Hepatocyte (in vitro differentiated cells): Measurements from ENCODE around the gene KPNA6.

Source experiments
- EZH2 ChIP-seq: fragments of 200-600 bp; sonication (generic); IDR thresholded peaks from 2 replicates; pipeline ENCODE4 v1.6.1; 2016; ENCODE audit warnings: antibody characterized with exemption, mild to moderate bottlenecking, borderline replicate concordance
- EZH2phosphoT487 ChIP-seq: fragments of 200-600 bp; sonication (generic); IDR thresholded peaks from one replicate; pipeline ENCODE4 v1.6.1; 2018; ENCODE audit warnings: antibody characterized with exemption, mild to moderate bottlenecking, low read depth, moderate library complexity; ENCODE audit not compliant: unreplicated experiment, severe bottlenecking
- TF ChIP-seq, protein P1 (sequence below): fragments of 200-600 bp; sonication (generic); IDR thresholded peaks from 2 replicates; pipeline ENCODE4 v1.5.1; 2016; ENCODE audit warnings: antibody characterized with exemption, mild to moderate bottlenecking; ENCODE audit not compliant: poor library complexity

DNA sequence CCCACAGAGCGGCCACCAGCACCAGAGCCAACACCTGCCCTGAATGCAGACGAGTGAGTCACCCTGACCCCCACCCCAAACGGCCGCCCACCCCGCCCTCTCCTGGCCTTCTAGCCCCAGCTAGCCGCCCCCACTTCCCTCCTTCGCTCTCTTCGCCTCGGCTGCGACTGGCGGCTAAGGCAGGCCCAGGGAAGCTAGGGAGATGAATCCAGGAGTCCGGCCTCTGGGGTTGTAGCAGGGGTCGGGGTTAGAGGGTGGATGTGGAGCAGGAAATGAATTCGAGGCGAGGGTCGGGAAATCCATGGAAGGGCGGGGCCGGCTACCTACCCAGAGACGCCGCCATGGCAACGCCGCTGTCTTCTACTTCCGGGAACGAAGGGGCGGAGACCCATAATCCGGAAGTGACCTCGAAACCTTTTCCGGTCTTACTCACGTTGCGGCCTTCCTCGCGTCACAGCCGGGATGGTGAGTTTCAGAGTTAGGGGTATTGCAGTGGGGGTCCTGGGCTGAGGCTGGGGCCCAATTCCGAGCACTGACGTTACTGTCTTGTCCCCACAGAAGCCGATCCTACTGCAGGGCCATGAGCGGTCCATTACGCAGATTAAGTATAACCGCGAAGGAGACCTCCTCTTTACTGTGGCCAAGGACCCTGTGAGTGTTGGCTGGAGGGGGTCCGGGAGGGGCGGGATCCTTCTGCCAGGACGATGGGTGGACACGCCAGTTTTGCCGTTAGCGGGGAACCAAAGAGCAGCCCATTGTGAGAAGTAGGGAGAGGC is 114.3 kb downstream of the KPNA6 start, which contains the start of the genes EIF3I and TMEM234:
- TF ChIP-seq EZH2 (no peak), EZH2phosphoT487 (no peak)
- TF ChIP-seq, protein P1, sequence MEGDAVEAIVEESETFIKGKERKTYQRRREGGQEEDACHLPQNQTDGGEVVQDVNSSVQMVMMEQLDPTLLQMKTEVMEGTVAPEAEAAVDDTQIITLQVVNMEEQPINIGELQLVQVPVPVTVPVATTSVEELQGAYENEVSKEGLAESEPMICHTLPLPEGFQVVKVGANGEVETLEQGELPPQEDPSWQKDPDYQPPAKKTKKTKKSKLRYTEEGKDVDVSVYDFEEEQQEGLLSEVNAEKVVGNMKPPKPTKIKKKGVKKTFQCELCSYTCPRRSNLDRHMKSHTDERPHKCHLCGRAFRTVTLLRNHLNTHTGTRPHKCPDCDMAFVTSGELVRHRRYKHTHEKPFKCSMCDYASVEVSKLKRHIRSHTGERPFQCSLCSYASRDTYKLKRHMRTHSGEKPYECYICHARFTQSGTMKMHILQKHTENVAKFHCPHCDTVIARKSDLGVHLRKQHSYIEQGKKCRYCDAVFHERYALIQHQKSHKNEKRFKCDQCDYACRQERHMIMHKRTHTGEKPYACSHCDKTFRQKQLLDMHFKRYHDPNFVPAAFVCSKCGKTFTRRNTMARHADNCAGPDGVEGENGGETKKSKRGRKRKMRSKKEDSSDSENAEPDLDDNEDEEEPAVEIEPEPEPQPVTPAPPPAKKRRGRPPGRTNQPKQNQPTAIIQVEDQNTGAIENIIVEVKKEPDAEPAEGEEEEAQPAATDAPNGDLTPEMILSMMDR, result no peak
